DOHH2 (cell line): ENCODE data around the gene NAGPA.
A peak's percentile ranks its signal among the peaks of the same experiment; 100 is the strongest.

ENCODE experiments used
- H3F3A ChIP-seq: fragments of 200-600 bp; sonication (generic), shearing (Covaris generic); 2 replicates; pipeline ENCODE4 v1.6.0; 2016; ENCODE audit warnings: antibody characterized with exemption, mild to moderate bottlenecking; ENCODE audit not compliant: control insufficient read depth, insufficient read depth
- H3K27ac ChIP-seq: fragments of 200-600 bp; sonication (generic); 2 replicates; pipeline ENCODE4 v1.5.1; 2014; ENCODE audit warnings: low read depth, mild to moderate bottlenecking, low read length, moderate library complexity
- H3K27me3 ChIP-seq: fragments of 200-600 bp; sonication (generic); 2 replicates; pipeline ENCODE4 v1.6.1; 2014; ENCODE audit warnings: mild to moderate bottlenecking, low read length, mixed read lengths; ENCODE audit not compliant: control insufficient read depth
- H3K36me3 ChIP-seq: fragments of 200-600 bp; sonication (generic); 2 replicates; pipeline ENCODE4 v1.6.1; 2014; ENCODE audit warnings: mild to moderate bottlenecking, low read length, moderate library complexity, mixed read lengths; ENCODE audit not compliant: control insufficient read depth
- H3K4me1 ChIP-seq: fragments of 200-600 bp; sonication (generic); 2 replicates; pipeline ENCODE4 v1.6.1; 2014; ENCODE audit warnings: mild to moderate bottlenecking, low read length, mixed read lengths; ENCODE audit not compliant: control insufficient read depth
- H3K4me2 ChIP-seq: fragments of 200-600 bp; sonication (generic); 2 replicates; pipeline ENCODE4 v1.6.0; 2014; ENCODE audit warnings: mild to moderate bottlenecking, low read length, moderate library complexity
- H3K4me3 ChIP-seq: fragments of 200-600 bp; sonication (generic); 2 replicates; pipeline ENCODE4 v1.5.1; 2014; ENCODE audit warnings: mild to moderate bottlenecking, low read length, mixed read lengths
- H3K79me2 ChIP-seq: fragments of 200-600 bp; sonication (generic); 2 replicates; pipeline ENCODE4 v1.6.1; 2014; ENCODE audit warnings: mild to moderate bottlenecking, low read length, mixed read lengths; ENCODE audit not compliant: control insufficient read depth
- H3K9me2 ChIP-seq: fragments of 200-600 bp; sonication (generic); replicated peaks from 2 replicates; pipeline ENCODE4 v1.6.1; 2014; ENCODE audit warnings: mild to moderate bottlenecking, low read length, mixed read lengths; ENCODE audit not compliant: control insufficient read depth
- H3K9me3 ChIP-seq: fragments of 200-600 bp; sonication (generic); 2 replicates; pipeline ENCODE4 v1.6.1; 2014; ENCODE audit warnings: antibody characterized with exemption, low read length, mixed read lengths; ENCODE audit not compliant: control insufficient read depth, insufficient read depth
- H4K20me1 ChIP-seq: fragments of 200-600 bp; sonication (generic); 2 replicates; pipeline ENCODE4 v1.6.0; 2014; ENCODE audit warnings: low read depth, mild to moderate bottlenecking, antibody characterized with exemption, low read length, moderate library complexity; ENCODE audit not compliant: control insufficient read depth, insufficient read depth
- CTCF ChIP-seq: fragments of 200-600 bp; sonication (generic); IDR thresholded peaks from one replicate; pipeline ENCODE4 v1.5.1; 2014; ENCODE audit warnings: antibody characterized with exemption, mild to moderate bottlenecking, low read depth, low read length; ENCODE audit not compliant: poor library complexity, severe bottlenecking
- EZH2phosphoT487 ChIP-seq: fragments of 200-600 bp; sonication (generic); IDR thresholded peaks from 2 replicates; pipeline ENCODE4 v1.6.1; 2017; ENCODE audit warnings: borderline replicate concordance, mild to moderate bottlenecking, antibody characterized with exemption, low read length, moderate library complexity, mixed read lengths

The NAGPA gene

GRCh38 chr16:5041600-5042133 is 7.9 kb upstream of the NAGPA start:
- Histone ChIP-seq H3K27me3 (peaks cover 9% of the 10 kb centered on the region), H3K79me2 (no peaks in the 10 kb centered on the region), H3K27ac (no peak overlapping the region), H3K4me2 (no peak overlapping the region), H3K36me3 (no peaks in the 10 kb centered on the region), H3K9me3 (no peaks in the 10 kb centered on the region), H4K20me1 (no peaks in the 10 kb centered on the region), H3F3A (no peaks in the 10 kb centered on the region), H3K4me1 (peaks cover 6% of the 10 kb centered on the region), H3K4me3 (no peak overlapping the region), H3K9me2 (no peaks in the 10 kb centered on the region)
- no peak for TF ChIP-seq EZH2phosphoT487
- no peak for TF ChIP-seq CTCF

GRCh38 chr16:5040451-5040850 is 6.7 kb upstream of the NAGPA start:
- H4K20me1 ChIP-seq, result no peaks in the 10 kb centered on the region
- H3K27ac ChIP-seq, result no peak overlapping the region
- no peaks in the 10 kb centered on the region for H3F3A ChIP-seq
- H3K4me2 ChIP-seq, result no peak overlapping the region
- H3K36me3 ChIP-seq, result no peaks in the 10 kb centered on the region
- H3K27me3 ChIP-seq, result peaks cover 9% of the 10 kb centered on the region
- no peaks in the 10 kb centered on the region for H3K79me2 ChIP-seq
- H3K4me3 ChIP-seq, result no peak overlapping the region
- peaks cover 16% of the 10 kb centered on the region for H3K4me1 ChIP-seq
- TF ChIP-seq EZH2phosphoT487 (no peak), CTCF (no peak)
- no peaks in the 10 kb centered on the region for H3K9me3 ChIP-seq
- no peaks in the 10 kb centered on the region for H3K9me2 ChIP-seq

- H3K4me1 ChIP-seq, result peaks cover 33% of the 10 kb centered on the region
- no peak overlapping the region for H3K27ac ChIP-seq
- peak overlapping the region; percentile 46 for H3K4me2 ChIP-seq
- no peaks in the 10 kb centered on the region for H3K9me2 ChIP-seq
- peaks cover 8% of the 10 kb centered on the region for H3K79me2 ChIP-seq
- H4K20me1 ChIP-seq, result no peaks in the 10 kb centered on the region
- H3K27me3 ChIP-seq, result peaks cover 2% of the 10 kb centered on the region; the same call in 1 of the 2 replicates
- H3K9me3 ChIP-seq, result no peaks in the 10 kb centered on the region
- H3K36me3 ChIP-seq, result no peaks in the 10 kb centered on the region
- TF ChIP-seq EZH2phosphoT487 (no peak), CTCF (no peak)
- peak overlapping the region; percentile 8; the same call in 1 of the 2 replicates for H3K4me3 ChIP-seq
- no peaks in the 10 kb centered on the region for H3F3A ChIP-seq
Observed at GRCh38 chr16:5036228-5037156, 2.8 kb upstream of the NAGPA start.
